GM18519 (cell line): ENCODE measurements around the gene RAB11FIP4.

Experiments used
- ATAC-seq: cut with Tn5 transposase; IDR thresholded peaks from one replicate; pipeline ENCODE4 v1.9.1; 2021; ENCODE audit warnings: mild to moderate bottlenecking, moderate library complexity; ENCODE audit not compliant: unreplicated experiment, low FRiP score

Gene RAB11FIP4

DNA sequence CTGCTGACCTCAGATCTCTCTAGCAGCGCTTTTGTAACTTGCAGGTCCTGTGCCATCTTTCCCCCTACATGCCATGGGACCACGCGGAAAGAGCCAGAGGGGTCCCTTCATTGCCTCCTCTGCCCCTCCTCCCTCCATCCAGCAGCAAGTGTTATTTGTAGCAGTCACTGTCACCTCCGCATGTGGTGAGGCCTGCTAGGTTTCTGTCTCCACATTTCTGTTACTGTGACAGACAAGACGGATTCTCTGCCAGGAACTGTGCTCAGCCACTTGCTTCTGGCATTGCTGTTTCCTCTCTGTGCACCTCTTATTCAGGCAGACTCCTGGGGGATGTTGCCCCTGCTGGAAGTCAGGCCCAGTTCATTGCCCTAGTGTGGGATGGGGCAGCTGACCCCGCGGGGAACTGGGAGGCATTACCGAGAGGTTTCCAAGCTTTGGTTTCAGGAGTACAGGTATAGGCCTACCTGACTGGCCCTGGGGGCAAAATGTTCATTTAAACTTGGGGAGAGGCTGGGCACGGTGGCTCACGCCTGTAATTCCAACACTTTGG, 61.2 kb downstream of the RAB11FIP4 start:
- ATAC-seq: no peak

DNA sequence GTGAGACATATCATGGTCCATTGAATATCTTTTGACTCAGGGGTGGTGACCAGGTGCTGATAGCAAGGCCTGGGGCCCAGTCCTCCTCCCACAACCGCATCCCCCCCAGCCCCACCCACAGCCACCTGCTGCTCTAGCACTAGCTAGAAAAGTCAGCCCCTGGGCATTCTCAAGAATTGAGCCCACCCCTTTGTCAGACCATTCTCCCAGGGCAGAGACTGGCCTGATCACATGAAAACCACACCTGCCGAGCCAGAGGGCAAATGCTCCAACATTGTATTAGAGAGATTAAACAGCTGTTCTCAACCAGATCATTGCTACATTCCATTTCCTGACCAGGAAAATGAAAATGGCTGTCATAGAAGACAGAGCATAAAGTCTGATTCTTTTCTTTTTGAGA, 62.4 kb downstream of the RAB11FIP4 start:
- ATAC-seq: no peak

DNA sequence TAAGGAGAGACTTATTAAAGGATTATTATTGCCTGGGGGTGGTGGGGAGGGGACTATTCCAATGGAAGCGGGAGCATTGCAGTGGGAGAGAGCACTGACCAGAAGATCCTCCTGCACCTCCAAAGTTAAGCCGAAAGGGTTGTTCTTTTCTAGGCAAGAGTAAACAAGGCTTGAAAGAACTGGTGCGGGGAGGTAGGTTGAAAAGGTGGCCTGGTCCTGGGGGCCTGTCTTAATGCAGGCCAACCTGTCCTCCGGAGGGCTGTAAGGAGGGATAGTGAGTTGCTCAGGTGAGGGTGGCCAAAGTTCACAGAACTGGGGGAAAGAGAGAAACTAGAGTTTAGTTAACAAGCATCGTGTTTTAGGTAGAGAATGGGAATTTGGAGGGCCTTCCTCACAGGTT, 65.3 kb downstream of the RAB11FIP4 start:
- no peak for ATAC-seq

DNA sequence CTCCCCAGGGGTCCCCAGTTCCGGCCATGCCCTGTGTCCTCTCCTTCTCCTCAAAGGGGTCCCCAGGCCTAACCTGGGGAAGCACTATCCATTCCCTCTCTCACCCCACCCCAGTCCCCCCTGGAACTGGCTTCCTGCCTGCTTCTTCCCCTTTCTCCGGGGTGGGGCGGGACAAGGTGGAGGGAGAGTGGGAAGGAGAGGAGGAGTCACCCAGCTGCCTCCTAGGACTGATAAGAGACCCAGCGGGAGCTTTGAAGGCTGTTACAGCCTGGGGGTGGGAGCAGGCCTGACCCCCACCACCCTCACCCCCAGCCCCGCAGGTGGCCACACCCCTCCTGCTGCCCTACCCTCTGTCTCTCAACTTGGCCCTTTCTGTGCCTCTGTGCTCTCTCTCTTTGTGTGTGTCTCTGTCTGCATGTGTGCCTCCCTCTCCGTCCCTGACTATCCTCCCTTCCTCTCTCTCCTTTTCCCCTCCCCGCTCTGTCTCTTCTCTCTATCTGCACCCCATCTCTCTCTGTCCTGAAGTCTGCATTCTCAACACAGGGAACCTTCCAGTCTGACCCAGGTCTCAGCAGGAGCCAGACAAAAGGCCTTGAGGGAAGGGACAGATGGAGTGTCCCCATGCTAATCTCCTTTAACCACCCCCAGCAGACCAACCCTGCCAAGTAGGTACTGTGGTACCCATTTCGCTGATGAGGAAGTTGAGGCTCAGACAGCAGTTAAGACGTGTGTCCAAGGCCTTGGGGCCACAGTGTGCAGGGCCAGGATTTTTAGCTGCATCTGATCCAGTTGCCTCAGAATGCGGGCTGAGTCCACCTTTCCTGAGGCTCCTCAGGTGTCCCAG, 66.1 kb downstream of the RAB11FIP4 start:
- ATAC-seq: no peak

DNA sequence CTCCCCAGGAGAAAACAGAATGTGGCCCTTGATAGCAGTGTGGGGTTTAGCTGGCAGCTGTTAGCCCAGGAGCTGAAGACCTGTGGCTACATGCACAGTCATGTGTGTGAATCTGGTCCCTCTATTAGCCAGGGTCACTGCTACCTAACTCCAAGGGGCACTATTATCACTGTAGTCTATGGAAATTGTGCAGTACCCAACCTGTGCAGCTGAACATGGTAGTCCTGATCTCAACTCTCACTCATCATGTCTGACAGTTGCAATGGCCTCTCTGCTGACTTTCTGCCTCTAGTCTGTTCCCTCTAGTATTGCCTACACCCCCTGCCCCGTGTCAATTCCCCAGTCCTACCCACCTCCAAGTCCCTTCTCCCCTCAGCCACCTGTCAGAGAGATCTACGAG, 67.4 kb downstream of the RAB11FIP4 start:
- ATAC-seq: no peak

DNA sequence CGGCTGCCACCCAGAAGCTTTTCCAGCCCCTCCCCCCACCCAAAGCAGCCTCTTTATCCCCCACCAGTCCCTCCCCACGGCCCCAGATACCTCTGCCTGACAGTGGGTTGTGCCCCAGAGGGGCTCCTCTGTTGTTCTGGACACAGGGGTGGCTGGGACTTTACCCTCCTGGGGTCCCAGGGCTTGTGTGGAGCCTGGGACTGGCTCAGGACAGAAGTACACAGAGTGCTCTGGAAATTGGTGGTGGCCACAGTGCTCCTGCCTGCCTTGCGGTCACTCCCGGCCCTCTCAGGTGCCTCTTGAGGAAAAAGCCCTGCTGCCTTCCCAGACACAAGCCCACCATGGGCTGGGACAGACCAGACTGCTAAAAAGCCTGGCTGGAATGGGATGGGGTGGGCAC, 68.2 kb downstream of the RAB11FIP4 start:
- no peak for ATAC-seq

DNA sequence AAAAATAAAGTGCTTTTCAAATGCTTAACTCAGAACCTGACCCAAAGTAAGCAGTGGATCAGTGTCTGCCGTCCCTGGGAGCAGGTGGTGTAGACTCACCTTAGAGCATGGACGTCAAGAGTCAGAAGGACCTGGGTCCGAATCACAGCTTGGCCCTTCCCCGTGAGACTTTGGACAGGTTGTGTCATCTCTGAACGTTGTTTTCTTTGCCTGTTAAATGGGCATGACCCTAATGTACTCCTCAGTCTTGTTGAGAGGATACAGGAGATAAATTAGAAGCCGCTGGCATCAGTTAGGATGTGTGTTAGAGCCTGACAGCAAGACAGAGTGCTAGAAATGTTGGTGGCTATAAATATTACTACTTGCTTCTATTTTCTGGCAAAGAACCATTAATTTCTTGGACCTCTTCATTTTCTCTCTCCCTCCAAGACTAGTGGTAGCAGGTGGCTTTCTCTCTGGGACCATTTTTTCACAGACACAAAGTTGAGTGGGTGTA, 68.8 kb downstream of the RAB11FIP4 start:
- ATAC-seq: no peak

DNA sequence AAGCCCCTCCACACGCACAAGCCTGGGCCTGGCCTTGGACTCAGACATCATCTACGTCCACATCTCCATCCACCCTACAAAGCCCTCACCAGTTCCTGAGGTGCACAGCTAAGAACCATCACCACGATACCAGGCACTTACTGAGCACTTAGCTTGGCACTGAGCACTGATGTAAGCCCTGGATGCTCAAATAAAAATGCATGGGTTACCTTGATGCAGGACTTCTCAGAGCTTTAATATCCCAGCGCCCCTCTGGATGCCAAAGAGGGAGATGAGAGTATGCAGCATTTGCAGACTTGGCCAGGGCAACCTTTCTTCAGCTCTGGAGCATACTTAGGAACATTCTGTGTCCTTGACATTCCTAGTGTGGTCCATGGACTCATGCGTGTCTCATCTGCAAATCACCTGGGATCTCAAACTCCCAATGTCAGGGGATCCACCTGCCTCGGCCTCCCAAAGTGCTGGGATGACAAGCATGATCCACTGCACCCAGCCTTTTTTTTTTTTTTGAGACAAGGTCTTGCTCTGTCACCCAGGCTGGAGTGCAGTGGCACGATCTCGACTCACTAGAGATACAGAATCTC, 69.8 kb downstream of the RAB11FIP4 start:
- ATAC-seq: no peak

DNA sequence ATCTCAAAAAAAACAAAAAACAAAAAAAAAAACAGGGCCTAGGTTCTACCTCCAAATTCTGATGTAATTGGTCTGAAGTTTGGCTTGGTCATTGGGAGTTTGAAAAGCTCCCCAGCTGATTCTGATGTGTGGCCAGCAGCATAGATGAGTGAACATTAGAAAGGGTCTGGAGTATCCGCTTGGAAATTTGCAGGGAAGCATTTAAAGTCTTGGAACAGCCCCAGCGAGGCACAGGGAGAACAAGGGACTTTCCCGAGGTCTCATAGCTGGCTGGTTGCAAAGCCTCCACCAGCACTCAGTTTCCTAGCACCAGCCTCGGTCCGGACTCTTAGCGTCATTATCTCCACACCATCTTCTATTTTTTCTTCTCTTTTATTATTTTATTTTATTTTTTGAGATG, 70.8 kb downstream of the RAB11FIP4 start:
- no peak for ATAC-seq

DNA sequence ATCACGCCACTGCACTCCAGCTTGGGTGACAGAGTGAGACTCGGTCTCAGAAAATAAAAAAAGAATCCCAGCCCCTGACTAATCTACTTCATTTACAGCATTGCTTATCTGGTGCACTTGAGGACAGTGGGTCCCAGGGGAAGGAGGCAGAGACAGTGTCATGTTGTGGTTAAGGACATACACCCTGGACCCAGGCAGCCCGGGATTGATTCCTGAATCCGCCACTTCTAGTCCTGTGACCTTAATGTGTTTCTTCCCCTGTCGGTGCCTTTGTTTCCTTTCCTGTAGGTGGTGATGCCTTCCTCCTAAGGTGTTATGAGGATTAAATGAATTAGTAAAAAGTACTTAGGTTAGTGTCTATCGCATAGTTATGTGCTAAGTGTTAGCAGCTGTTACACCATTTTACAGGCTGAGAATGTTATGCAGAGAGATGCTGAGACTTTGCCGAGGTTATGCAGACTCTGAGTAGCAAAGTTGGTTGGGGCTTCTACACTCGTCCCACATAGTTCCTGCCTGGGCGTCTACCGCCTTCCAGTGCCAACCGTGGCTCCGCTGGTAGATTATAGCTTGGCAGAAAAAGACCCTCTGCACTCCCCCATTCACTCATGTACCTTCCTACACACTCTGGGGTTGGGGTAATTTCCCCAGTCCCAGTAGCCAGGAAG, 74.8 kb downstream of the RAB11FIP4 start:
- no peak for ATAC-seq

DNA sequence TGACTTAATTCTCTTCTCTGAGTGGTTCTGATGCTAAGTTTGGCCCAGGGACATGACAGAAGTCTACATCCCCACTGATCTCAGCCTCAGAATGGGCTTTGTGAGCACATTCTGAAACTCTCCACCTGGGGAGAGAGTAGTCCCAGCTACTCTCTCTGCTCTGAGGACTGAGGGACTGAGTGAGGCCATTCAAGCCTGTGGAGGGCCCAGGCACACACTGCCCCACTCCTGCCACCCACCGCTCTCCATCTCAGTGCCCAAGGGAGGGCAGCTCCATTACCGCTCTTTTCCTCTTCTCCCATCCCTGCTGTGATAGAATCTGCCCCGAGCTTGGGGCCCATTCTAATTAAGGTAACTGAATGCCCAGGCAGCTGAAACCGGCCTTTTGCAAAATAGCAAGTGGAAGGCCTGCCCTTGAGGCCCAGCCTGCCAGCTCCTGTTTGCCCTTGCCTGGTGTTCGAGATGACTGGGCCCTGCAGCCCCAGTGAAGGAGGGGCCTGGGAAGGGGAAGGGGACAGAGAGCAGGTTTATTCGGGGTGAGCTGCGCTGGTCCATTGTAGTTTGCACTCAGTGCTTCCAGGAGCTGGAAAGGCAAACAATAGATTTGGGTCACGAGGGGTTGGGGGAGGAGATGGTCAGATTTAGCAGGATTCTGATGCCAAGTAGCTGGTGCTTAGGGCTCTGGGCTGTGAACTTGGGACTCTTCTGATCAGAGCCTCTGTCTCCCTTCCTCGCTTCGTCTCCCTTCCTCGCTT, 76.2 kb downstream of the RAB11FIP4 start:
- ATAC-seq: no peak

DNA sequence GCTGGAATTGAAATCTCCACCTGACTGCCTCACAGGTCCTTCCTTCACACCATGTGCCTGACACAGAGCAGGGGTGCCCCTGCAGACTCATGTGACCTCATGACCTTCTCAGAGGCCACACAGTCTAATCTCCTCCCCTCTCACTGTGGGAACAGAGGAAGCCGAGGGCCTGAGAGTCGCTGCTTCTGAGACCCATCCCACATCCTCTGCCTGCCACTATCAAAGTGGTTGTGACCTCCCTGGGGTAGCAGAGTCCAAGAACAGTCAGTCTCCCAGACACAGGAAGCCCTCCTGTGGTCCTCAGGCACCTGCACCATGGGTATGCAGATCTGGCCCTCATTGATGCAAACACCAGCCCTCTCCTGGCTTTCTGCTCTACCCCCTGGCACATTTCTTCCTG, 78.5 kb downstream of the RAB11FIP4 start:
- ATAC-seq: no peak

DNA sequence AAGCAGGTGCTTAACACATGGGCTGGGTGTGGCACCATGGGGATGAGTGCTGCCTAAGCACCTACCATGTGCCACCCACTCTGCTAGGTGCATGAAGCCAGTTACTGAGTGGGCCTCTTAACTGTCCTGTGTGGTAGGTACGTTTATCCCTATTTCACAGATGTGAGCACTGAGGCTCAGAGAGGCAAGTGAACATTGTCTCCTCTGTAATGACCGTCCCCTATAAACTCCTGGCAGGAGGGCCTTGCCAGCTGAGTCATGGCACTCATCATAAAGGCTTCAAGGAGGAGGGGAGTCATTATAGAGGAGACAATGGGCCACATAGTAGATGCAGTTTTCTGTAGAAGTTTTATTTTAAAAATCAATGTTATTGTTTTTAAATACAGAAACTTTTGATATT, 79.1 kb downstream of the RAB11FIP4 start:
- ATAC-seq: no peak

DNA sequence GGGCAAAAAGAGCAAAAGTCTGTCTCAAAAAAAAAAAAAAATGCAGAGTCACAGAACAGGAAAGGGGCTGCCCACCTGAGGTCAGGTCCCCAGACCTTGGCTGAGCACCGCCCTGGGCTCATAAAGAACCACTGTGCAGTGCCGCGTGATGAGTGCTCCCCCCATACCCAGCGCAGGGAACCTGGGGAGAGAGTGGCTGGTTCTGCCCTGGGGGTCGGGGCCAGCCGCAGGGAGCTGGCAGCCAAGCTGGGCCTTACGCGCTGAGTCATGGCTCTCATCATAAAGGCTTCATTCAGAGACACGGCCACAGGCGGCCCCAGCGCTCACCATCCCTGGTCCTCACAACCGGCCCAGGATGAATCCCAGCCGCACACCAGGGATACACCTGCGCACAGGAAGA, 80.7 kb downstream of the RAB11FIP4 start:
- no peak for ATAC-seq

DNA sequence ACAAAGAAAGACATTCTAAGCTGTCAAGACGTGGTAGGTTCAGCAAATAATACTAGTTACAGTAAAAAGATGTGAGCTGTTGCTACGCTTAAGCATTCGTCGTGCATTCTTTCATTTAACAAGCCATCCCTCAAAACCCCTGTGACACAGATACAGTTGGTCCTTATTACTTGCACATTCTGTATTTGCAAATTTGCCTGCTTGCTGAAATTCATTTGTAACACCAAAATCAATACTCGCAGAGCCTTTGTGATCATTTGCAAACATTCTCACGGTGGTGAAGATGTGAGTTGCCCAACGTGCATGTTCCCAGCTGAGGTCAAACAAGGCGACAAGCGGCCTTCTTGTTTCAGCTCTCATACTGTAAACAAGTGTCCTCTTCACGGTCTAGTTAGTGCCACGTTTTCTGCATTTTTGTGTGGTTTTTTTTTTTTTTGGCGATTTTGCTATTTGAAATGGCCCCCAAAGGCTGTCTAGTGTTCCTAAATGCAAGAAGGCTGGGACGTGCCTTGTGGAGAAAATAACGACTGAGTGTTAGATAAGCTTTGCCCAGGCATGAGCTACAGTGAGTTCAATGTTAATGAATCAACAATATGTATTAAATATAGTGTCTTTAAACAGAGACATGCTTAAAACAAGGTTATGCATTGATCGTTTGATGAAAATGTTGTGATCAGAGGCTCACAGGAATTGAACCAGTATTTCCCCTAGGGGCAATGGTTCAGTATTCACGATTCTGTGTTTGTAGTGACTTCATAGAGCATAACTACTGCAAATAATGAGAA, 84.1 kb downstream of the RAB11FIP4 start:
- ATAC-seq: no peak

DNA sequence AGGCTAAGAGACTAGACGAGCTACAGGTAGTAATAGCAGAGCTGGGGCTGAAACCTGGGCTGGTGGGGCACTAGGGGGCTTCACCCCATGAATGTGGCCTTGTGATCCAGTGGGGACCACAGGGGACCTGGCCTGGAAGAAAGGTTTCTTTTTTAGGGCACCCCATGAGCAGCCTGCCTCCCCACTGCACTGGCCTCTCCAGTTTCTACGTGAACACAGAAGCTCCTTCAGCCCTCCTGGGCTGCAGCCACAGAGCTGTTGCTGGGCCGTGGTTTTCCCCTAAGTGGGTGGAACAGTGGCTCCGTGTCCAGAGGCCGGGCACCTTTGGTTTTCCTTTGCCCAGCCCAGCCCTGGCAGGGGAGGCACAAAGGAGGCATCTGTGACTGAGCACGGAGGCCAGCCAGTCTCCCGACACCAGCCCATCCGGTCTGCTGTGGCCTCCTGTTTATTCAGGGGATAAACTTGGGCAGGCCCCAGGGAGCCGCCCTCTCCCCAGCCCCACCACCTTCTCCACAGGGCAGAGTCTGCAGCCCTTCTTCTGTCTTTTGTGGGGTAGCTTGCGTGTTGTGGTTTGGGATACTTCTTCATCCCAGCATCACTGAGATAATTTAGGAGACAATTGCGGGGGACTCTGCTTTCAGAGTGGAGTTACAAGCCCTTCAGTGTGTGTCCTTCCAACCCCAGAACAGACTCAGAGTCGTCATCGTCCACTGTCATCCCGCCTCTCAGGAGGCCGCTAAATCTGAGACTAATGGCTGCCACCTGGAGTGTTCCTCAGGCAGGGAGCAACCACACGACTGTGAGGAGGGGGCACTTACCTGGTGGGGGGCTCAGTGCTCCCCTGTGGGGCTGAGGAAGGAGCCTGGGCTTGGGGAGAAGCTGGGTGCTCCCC, 85.3 kb downstream of the RAB11FIP4 start:
- no peak for ATAC-seq

DNA sequence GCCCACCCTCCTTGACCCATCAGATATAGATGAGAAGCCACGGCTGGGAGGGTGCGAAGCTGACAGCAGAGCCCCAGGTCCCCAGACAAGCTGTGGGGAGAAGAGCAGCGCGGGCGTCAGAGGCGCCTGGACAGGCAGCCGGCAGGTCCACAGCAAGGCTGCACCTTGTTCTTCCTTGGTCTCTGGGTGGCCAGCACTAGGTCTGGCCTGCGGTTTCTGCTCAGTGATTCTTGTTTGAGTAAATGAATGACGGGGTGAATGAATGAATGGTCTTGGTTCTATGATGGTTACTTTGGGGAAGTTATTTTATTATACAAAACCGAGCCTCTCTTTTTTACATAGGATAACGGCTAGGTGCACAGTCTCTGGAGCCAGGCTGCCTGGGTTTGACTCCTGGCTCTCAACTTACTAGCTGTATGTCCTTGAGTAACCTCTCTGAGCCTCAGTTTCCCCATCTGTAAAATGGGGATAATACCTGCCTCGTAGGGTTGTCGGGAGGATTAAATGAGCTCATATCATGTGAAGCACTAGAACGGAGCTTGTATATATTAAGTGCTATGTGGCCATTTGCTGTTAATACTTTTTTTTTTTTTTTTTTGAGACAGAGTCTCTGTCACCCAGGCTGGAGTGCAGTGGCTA, 86.1 kb downstream of the RAB11FIP4 start:
- no peak for ATAC-seq

DNA sequence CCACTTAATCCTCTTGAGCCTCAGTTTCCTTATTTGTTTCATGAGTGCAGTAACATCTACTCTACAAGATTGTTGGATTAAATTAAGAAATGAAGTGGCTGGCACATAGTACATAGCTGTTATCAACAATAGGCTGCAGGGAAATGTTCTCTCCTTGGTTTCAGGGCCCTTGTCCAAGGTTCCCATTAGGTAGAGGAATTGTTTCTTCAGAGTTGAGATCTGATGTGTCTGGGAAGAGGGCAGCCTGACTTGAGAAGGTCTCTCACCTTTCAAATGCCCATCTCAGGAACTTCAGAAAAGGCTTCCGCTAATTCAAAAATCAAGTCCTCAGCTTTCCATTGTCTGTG, 87.6 kb downstream of the RAB11FIP4 start:
- no peak for ATAC-seq
